K562 (cell line): ENCODE data around the gene SKIC8. TPM values are rescaled to one million over a fixed set of nuclear protein-coding genes. Genes with fewer than 3 reads are reported as not detected.
A peak's percentile ranks its signal among the peaks of the same experiment; 100 is the strongest.

Experiments used
- ATAC-seq: fragments of 200-7000 bp; cut with Tn5 transposase; 3 replicates; pipeline ENCODE4 v1.9.1; 2020; ENCODE audit warnings: moderate library complexity
- BruUV-seq: library from RNA; stranded (reverse); fragments of 400-500 nt; replicated peaks from 2 replicates; lab custom pipeline; 2021; lab: Mats Ljungman, UMichigan
- CTCF ChIA-PET: fragments of 300-600 bp; formaldehyde crosslinking; extraction: SDS; loops from one replicate; lab custom pipeline; 2021; ENCODE audit warnings: low intra/inter-chr PET ratio; lab: Yijun Ruan, JAX
- POLR2A ChIA-PET: fragments of 300-600, 350-650 bp; sonication (Branson Sonifier 250); formaldehyde crosslinking; extraction: SDS; loops from one replicate; lab custom pipeline; 2021; ENCODE audit warnings: antibody characterized with exemption, inconsistent platforms; lab: Yijun Ruan, JAX
- DNase-seq, 4 experiments: peaks; one replicate each; pipeline versions ENCODE4 v3.0.0 to v3.0.0-alpha.2; 2011 to 2018; ENCODE audit warnings: low spot score in 3 of 4, mixed read lengths in 3 of 4; ENCODE audit errors: extremely low read depth in 1 of 4
- FAIRE-seq: peaks from 2 replicates; lab custom pipeline; 2011; peaks lifted over from hg19 to GRCh38; lab: Jason Lieb, UNC
- H2AFZ ChIP-seq: 2 replicates; pipeline ENCODE4 v1.6.0; 2011; ENCODE audit warnings: low read depth, low read length, control low read depth, inconsistent platforms
- H3K27ac ChIP-seq: fragments of 200-600 bp; 3 replicates; pipeline ENCODE4 v1.8.0; 2011; ENCODE audit warnings: low read depth, mild to moderate bottlenecking, control low read depth, inconsistent platforms, low read length, moderate library complexity, mixed read lengths; ENCODE audit errors: extremely low read depth
- H3K27me3 ChIP-seq, 2 experiments: fragments of 300-600 bp in 1 of 2; 2 replicates in 1 of 2; 3 replicates in 1 of 2; pipeline versions ENCODE4 v1.6.0 to v1.8.0; 2011; ENCODE audit warnings: inconsistent platforms in 2 of 2, low read length in 2 of 2, mild to moderate bottlenecking in 1 of 2, mixed read lengths in 1 of 2, moderate library complexity in 1 of 2; ENCODE audit not compliant: control insufficient read depth in 2 of 2, insufficient read depth in 2 of 2
- H3K36me3 ChIP-seq: fragments of 300-600 bp; 3 replicates; pipeline ENCODE4 v1.8.0; 2011; ENCODE audit warnings: mild to moderate bottlenecking, low read length, inconsistent platforms; ENCODE audit not compliant: control insufficient read depth, insufficient read depth
- H3K4me1 ChIP-seq, 2 experiments: fragments of 200-600 bp in 1 of 2; replicated peaks in 1 of 2; 2 replicates in 1 of 2; 3 replicates in 1 of 2; pipeline versions ENCODE4 v1.5.1 to v1.8.0; 2011; ENCODE audit warnings: inconsistent platforms in 2 of 2, low read length in 2 of 2, mild to moderate bottlenecking in 1 of 2, mixed read lengths in 1 of 2, moderate library complexity in 1 of 2; ENCODE audit not compliant: control insufficient read depth in 2 of 2, insufficient read depth in 2 of 2
- H3K4me2 ChIP-seq: 2 replicates; pipeline ENCODE4 v1.6.1; 2011; ENCODE audit warnings: low read length, control low read depth, inconsistent platforms, mixed read lengths; ENCODE audit not compliant: insufficient read depth
- H3K4me3 ChIP-seq: fragments of 200-600 bp; sonication (generic), shearing (Covaris generic); 2 replicates; pipeline ENCODE4 v1.5.1; 2016; ENCODE audit warnings: control low read depth, inconsistent platforms
- H3K79me2 ChIP-seq: fragments of 200-600 bp; 3 replicates; pipeline ENCODE4 v1.8.0; 2011; ENCODE audit warnings: low read length, inconsistent platforms; ENCODE audit not compliant: control insufficient read depth, insufficient read depth
- H3K9ac ChIP-seq, 2 experiments: 2 replicates each; pipeline versions ENCODE4 v1.6.0 to v1.6.1; 2011; ENCODE audit warnings: low read depth in 2 of 2, low read length in 2 of 2, control low read depth in 1 of 2, inconsistent platforms in 1 of 2, mild to moderate bottlenecking in 1 of 2, mixed read lengths in 1 of 2; ENCODE audit not compliant: insufficient read depth in 1 of 2
- H3K9me1 ChIP-seq: one replicate; pipeline ENCODE4 v1.6.0; 2011; ENCODE audit warnings: inconsistent platforms, mild to moderate bottlenecking, low read length, moderate library complexity; ENCODE audit not compliant: control insufficient read depth, insufficient read depth
- H3K9me3 ChIP-seq: replicated peaks from 2 replicates; pipeline ENCODE4 v1.5.1; 2011; ENCODE audit warnings: low read depth, low read length, inconsistent platforms; ENCODE audit not compliant: control insufficient read depth, insufficient read depth
- H4K20me1 ChIP-seq: replicated peaks from 2 replicates; pipeline ENCODE4 v1.6.1; 2011; ENCODE audit warnings: low read length, inconsistent platforms, mixed read lengths; ENCODE audit not compliant: control insufficient read depth, insufficient read depth
- POLR2AphosphoS2 ChIP-seq: IDR thresholded peaks from 2 replicates; pipeline ENCODE4 v1.6.1; 2012; ENCODE audit warnings: low read length, improper control_type of control experiment
- RERE ChIP-seq: sonication (generic); formaldehyde crosslinking; IDR thresholded peaks from 2 replicates; pipeline ENCODE4 v1.8.0; 2023; ENCODE audit warnings: missing genetic modification reagents, mild to moderate bottlenecking, borderline replicate concordance
- ZBTB2 ChIP-seq: fragments of 450-650 bp; IDR thresholded peaks from 2 replicates; pipeline ENCODE4 v1.6.1; 2016; ENCODE audit warnings: antibody characterized with exemption
- ZFX ChIP-seq: sonication (generic); formaldehyde crosslinking; IDR thresholded peaks from 2 replicates; pipeline ENCODE4 v1.8.0; 2022; ENCODE audit warnings: mild to moderate bottlenecking, missing genetic modification reagents, moderate library complexity
- ZNF121 ChIP-seq: sonication (generic); formaldehyde crosslinking; conservative IDR thresholded peaks from 2 replicates; pipeline ENCODE4 v1.8.0; 2022; ENCODE audit warnings: missing genetic modification reagents
- ZNF24 ChIP-seq: fragments of 450-650 bp; IDR thresholded peaks from 2 replicates; pipeline ENCODE4 v1.6.1; 2016
- ZNF280B ChIP-seq: fragments of 250-450 bp; sonication (Bioruptor Pico); IDR thresholded peaks from 2 replicates; pipeline ENCODE4 v1.5.1; 2021; ENCODE audit warnings: mild to moderate bottlenecking
- ZNF75A ChIP-seq: fragments of 450-650 bp; formaldehyde crosslinking; IDR thresholded peaks from 2 replicates; pipeline ENCODE4 v1.4.0; 2020; ENCODE audit warnings: mild to moderate bottlenecking
- WGBS: fragments of 100-300 bp; shearing (Covaris generic); methylation state at CpG from one replicate; pipeline ENCODE4 v1.1.6; 2016; ENCODE audit warnings: low coverage, mixed read lengths; ENCODE audit not compliant: insufficient coverage; ENCODE audit errors: missing lambda C conversion rate; 5-methylcytosine and 5-hydroxymethylcytosine counted together
- in situ Hi-C: fragments of 300-500 bp; cut with MboI; formaldehyde crosslinking; loops from 4 replicates; pipeline ENCODE4 v1.15.0; 2018; ENCODE audit warnings: inconsistent platforms, mixed read lengths
- intact Hi-C: fragments of 100-400 bp; cut with micrococcal nuclease; formaldehyde crosslinking; loops from 2 replicates; pipeline ENCODE4 v1.14.2; 2022
- polyA plus RNA-seq, 8 experiments: library from polyadenylated mRNA; depleted of rRNA in 4 of 8; stranded (reverse) in 5 of 8; unstranded in 3 of 8; fragments of >200 nt; fragmentation: Nextera tagmentation in 2 of 8; fragmentation: Illumina TruSeq in 1 of 8; extraction: Ambion mirVana in 2 of 8; extraction: Trizol in 1 of 8; gene quantifications; 2 replicates each; pipeline versions ENCODE4 v1.2.1 to v1.2.3, GENCODE V29; 2011 to 2014; ENCODE audit warnings: inconsistent platforms in 1 of 8, missing spikeins in 1 of 8
- total RNA-seq, 7 experiments: library from RNA; depleted of rRNA in 6 of 7; stranded (reverse); fragments of >200 nt in 6 of 7; fragmentation: Illumina TruSeq in 2 of 7; extraction: Trizol in 2 of 7; gene quantifications; 2 replicates each; pipeline versions ENCODE4 v1.2.1 to v1.2.3, GENCODE V29; 2011 to 2021; ENCODE audit warnings: low replicate concordance in 1 of 7

The SKIC8 gene
- total and polyA plus RNA-seq, 9 of the 15 experiments (the other 6 are each of a cell fraction or from before 2014, with no cell fraction given) = 79.5 to 389 (median 146) TPM

- TF ChIP-seq ZNF24 (peak; percentile 89), ZFX (CRISPR knock-in tag) (no peak), ZBTB2 (no peak)
- intact Hi-C loops (no loop called here), in situ Hi-C loops (no loop called here)
- H2AFZ ChIP-seq = no peak overlapping the region
- ChIA-PET CTCF (no interaction called here), POLR2A (interaction anchor here (0.5 to 2.2 kb wide), 2 partner anchors 10 to 266 kb away, joined by 3 to 6 read pairs; no protein-coding TSS in a partner anchor)
- H3K79me2 ChIP-seq = no peaks in the 10 kb centered on the region
- peaks cover 7 to 15% of the 10 kb centered on the region in 2 experiments; a peak in 4 of 5 replicates for H3K4me1 ChIP-seq
- no peak for ATAC-seq
- H3K27me3 ChIP-seq = no peaks in the 10 kb centered on the region
- WGBS = 61% methylated on average over 2 of the region's 2 CpGs
- FAIRE-seq = no peak
- H3K9ac ChIP-seq = no peak overlapping the region
- no peak for DNase-seq
- no peak overlapping the region for H3K4me2 ChIP-seq
- no peak overlapping the region for H3K27ac ChIP-seq
- H3K36me3 ChIP-seq = no peaks in the 10 kb centered on the region
- no peaks in the 10 kb centered on the region for H4K20me1 ChIP-seq
- H3K9me3 ChIP-seq = no peaks in the 10 kb centered on the region
- BruUV-seq = no TSS peak
- no peak overlapping the region for H3K4me3 ChIP-seq
- no peaks in the 10 kb centered on the region for H3K9me1 ChIP-seq
Measured at GRCh38 chr15:78266806-78267205, 32.6 kb downstream of the SKIC8 start.

- Histone ChIP-seq H3K4me2 (no peak overlapping the region), H3K27ac (no peak overlapping the region), H3K36me3 (no peaks in the 10 kb centered on the region), H4K20me1 (no peaks in the 10 kb centered on the region), H3K9me1 (no peaks in the 10 kb centered on the region), H3K27me3 (no peaks in the 10 kb centered on the region), H3K4me3 (no peak overlapping the region), H3K9ac (no peak overlapping the region), H3K9me3 (no peaks in the 10 kb centered on the region), H3K4me1 (peaks cover 7 to 15% of the 10 kb centered on the region in 2 experiments; a peak in 4 of 5 replicates), H3K79me2 (no peaks in the 10 kb centered on the region), H2AFZ (peak overlapping the region; percentile 37)
- BruUV-seq = no TSS peak
- intact Hi-C loops = no loop called here
- FAIRE-seq (no peak), DNase-seq (no peak), ATAC-seq (no peak)
- in situ Hi-C loops = no loop called here
- ChIA-PET CTCF (no interaction called here), POLR2A (interaction anchor here (0.5 to 2.2 kb wide), 4 partner anchors 10 to 266 kb away, joined by 3 to 6 read pairs (median 4); no protein-coding TSS in a partner anchor)
- TF ChIP-seq POLR2AphosphoS2 (no peak), ZNF75A (CRISPR knock-in tag) (no peak), ZNF121 (CRISPR knock-in tag) (no peak), RERE (CRISPR knock-in tag) (no peak), ZNF280B (CRISPR knock-in tag) (no peak)
Measured at GRCh38 chr15:78266229-78266628, 33.2 kb downstream of the SKIC8 start.
